HepG2 (cell line): ENCODE measurements around the gene SECTM1. TPM values are rescaled to one million over a fixed set of nuclear protein-coding genes. Genes with fewer than 3 reads are reported as not detected.

Source experiments
- GATAD2A ChIP-seq: IDR thresholded peaks from 2 replicates; pipeline ENCODE4 v1.6.1; 2016
- JUNB ChIP-seq: sonication (generic); formaldehyde crosslinking; IDR thresholded peaks from 2 replicates; pipeline ENCODE4 v1.8.0; 2022; ENCODE audit warnings: missing genetic modification reagents, mild to moderate bottlenecking, borderline replicate concordance
- KAT8 ChIP-seq: IDR thresholded peaks from 2 replicates; pipeline ENCODE4 v1.6.1; 2016; ENCODE audit warnings: missing genetic modification reagents, missing compliant biosample characterization
- NAIF1 ChIP-seq: sonication (generic); formaldehyde crosslinking; IDR thresholded peaks from 2 replicates; pipeline ENCODE4 v1.5.0; 2020; ENCODE audit warnings: mild to moderate bottlenecking, missing genetic modification reagents, borderline replicate concordance
- PCBP1 ChIP-seq: fragments of 200-400 bp; formaldehyde crosslinking; IDR thresholded peaks from 2 replicates; pipeline ENCODE4 v1.6.1; 2017; ENCODE audit warnings: mild to moderate bottlenecking, low read depth, low read length, borderline replicate concordance
- PHF8 ChIP-seq: sonication (generic); formaldehyde crosslinking; IDR thresholded peaks from 2 replicates; pipeline ENCODE4 v1.5.0; 2020; ENCODE audit warnings: missing genetic modification reagents
- RXRB ChIP-seq: IDR thresholded peaks from 2 replicates; pipeline ENCODE4 v1.6.1; 2016; ENCODE audit warnings: borderline replicate concordance, missing genetic modification reagents, missing compliant biosample characterization
- SRF ChIP-seq: IDR thresholded peaks from 2 replicates; pipeline ENCODE4 v1.6.1; 2011; ENCODE audit warnings: mild to moderate bottlenecking, low read depth, low read length, moderate library complexity
- TAF1 ChIP-seq: sonication (generic); formaldehyde crosslinking; IDR thresholded peaks from 2 replicates; pipeline ENCODE4 v1.4.0; 2020; ENCODE audit warnings: missing genetic modification reagents
- TCF7 ChIP-seq: sonication (generic); IDR thresholded peaks from 2 replicates; pipeline ENCODE4 v1.6.1; 2016; ENCODE audit warnings: antibody characterized with exemption, low read depth
- YEATS4 ChIP-seq: sonication (generic); formaldehyde crosslinking; IDR thresholded peaks from 2 replicates; pipeline ENCODE4 v1.4.0; 2020; ENCODE audit warnings: missing genetic modification reagents, borderline replicate concordance
- ZNF24 ChIP-seq: fragments of 450-650 bp; IDR thresholded peaks from 2 replicates; pipeline ENCODE4 v1.6.1; 2017; ENCODE audit warnings: antibody characterized with exemption, mild to moderate bottlenecking
- ZNF317 ChIP-seq: sonication (generic); formaldehyde crosslinking; IDR thresholded peaks from 2 replicates; pipeline ENCODE4 v1.5.0; 2020; ENCODE audit warnings: mild to moderate bottlenecking, missing genetic modification reagents
- ZNF496 ChIP-seq: sonication (generic); formaldehyde crosslinking; IDR thresholded peaks from 2 replicates; pipeline ENCODE4 v1.8.1; 2023; ENCODE audit warnings: mild to moderate bottlenecking, moderate library complexity, missing genetic modification reagents; ENCODE audit not compliant: insufficient replicate concordance
- ZNF510 ChIP-seq: sonication (generic); formaldehyde crosslinking; IDR thresholded peaks from 2 replicates; pipeline ENCODE4 v1.4.0; 2020; ENCODE audit warnings: low read depth, mild to moderate bottlenecking, missing genetic modification reagents
- ZNF816 ChIP-seq: sonication (generic); formaldehyde crosslinking; IDR thresholded peaks from 2 replicates; pipeline ENCODE4 v1.8.0; 2022; ENCODE audit warnings: missing genetic modification reagents, mild to moderate bottlenecking, borderline replicate concordance
- polyA plus RNA-seq, 8 experiments: library from polyadenylated mRNA; depleted of rRNA in 3 of 8; stranded (reverse) in 7 of 8; unstranded in 1 of 8; fragments of >200 nt; fragmentation: Illumina TruSeq in 4 of 8; extraction: Trizol in 4 of 8; gene quantifications; 2 replicates each; pipeline versions ENCODE4 v1.2.1 to v1.2.3, GENCODE V29; 2011 to 2016; ENCODE audit warnings: low read depth in 4 of 8, missing spikeins in 1 of 8, mixed read lengths in 1 of 8; ENCODE audit not compliant: insufficient read depth in 1 of 8
- total RNA-seq, 5 experiments: library from RNA; depleted of rRNA; stranded (reverse); fragments of >200 nt; fragmentation: Illumina TruSeq; extraction: Trizol; gene quantifications; 2 replicates each; pipeline ENCODE4 v1.2.3, GENCODE V29; 2016; ENCODE audit warnings: low read depth in 1 of 5
- TF ChIP-seq, protein P1 (sequence below): sonication (generic); formaldehyde crosslinking; IDR thresholded peaks from 2 replicates; pipeline ENCODE4 v1.4.0; 2020; ENCODE audit warnings: missing genetic modification reagents
- TF ChIP-seq, protein P2 (sequence below): sonication (generic); formaldehyde crosslinking; IDR thresholded peaks from 2 replicates; pipeline ENCODE4 v1.4.0; 2020; ENCODE audit warnings: missing genetic modification reagents
- TF ChIP-seq, protein P3 (sequence below): sonication (generic); formaldehyde crosslinking; IDR thresholded peaks from 2 replicates; pipeline ENCODE4 v1.4.0; 2020; ENCODE audit warnings: missing genetic modification reagents

Gene SECTM1
- total and polyA plus RNA-seq, 2 of the 13 experiments (the other 11 are each of a cell fraction or from before 2014, with no cell fraction given) = 3.5 to 5.3 TPM

DNA sequence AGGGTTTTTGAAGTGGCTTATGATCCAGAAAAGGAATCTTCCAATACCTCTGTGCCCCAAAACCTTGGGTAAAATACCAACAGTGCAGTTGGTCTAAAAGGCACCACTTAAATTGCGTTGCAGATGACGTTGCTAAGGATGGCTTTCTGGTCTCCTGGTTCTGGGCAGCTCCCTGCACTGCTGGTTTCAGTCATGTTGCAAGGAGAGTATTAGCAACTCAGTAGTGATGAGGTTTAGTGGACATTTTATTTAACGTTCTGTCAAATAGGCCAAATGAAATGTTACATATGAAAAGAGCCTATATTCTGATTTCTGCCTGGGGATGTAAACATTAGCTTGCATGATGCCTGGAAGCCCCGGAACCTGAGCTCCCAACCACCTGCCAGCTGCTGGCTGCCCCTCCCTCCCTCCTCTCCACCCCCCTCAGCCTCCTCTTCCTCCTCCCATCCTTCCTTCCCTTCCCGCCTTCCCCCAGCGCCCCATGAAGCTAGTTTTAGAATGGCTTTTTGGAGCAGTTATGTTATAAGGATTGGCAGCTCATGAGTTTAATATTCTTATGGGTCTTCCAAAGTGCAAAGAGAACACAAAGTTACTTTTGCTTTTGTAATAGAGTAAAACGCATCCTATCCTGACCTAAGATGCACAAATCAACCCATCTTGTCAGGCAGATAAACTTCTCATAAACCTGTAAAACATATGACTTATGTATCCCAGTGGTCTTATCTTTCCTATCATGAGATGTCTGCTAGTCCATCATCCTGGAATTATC lies 36.9 kb downstream of the SECTM1 start (continued):
- TF ChIP-seq PCBP1 = no peak
- TF ChIP-seq ZNF496 = no peak
- peak; percentile 4; the same call in 1 of the 2 replicates for TF ChIP-seq PHF8 (CRISPR knock-in tag)
- TF ChIP-seq RXRB (CRISPR knock-in tag) = no peak
- no peak for TF ChIP-seq SRF
- TF ChIP-seq, protein P1, sequence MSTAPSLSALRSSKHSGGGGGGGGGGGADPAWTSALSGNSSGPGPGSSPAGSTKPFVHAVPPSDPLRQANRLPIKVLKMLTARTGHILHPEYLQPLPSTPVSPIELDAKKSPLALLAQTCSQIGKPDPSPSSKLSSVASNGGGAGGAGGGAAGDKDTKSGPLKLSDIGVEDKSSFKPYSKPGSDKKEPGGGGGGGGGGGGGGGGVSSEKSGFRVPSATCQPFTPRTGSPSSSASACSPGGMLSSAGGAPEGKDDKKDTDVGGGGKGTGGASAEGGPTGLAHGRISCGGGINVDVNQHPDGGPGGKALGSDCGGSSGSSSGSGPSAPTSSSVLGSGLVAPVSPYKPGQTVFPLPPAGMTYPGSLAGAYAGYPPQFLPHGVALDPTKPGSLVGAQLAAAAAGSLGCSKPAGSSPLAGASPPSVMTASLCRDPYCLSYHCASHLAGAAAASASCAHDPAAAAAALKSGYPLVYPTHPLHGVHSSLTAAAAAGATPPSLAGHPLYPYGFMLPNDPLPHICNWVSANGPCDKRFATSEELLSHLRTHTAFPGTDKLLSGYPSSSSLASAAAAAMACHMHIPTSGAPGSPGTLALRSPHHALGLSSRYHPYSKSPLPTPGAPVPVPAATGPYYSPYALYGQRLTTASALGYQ = no peak
- no peak for TF ChIP-seq ZNF24
- no peak for TF ChIP-seq GATAD2A
- TF ChIP-seq, protein P2, sequence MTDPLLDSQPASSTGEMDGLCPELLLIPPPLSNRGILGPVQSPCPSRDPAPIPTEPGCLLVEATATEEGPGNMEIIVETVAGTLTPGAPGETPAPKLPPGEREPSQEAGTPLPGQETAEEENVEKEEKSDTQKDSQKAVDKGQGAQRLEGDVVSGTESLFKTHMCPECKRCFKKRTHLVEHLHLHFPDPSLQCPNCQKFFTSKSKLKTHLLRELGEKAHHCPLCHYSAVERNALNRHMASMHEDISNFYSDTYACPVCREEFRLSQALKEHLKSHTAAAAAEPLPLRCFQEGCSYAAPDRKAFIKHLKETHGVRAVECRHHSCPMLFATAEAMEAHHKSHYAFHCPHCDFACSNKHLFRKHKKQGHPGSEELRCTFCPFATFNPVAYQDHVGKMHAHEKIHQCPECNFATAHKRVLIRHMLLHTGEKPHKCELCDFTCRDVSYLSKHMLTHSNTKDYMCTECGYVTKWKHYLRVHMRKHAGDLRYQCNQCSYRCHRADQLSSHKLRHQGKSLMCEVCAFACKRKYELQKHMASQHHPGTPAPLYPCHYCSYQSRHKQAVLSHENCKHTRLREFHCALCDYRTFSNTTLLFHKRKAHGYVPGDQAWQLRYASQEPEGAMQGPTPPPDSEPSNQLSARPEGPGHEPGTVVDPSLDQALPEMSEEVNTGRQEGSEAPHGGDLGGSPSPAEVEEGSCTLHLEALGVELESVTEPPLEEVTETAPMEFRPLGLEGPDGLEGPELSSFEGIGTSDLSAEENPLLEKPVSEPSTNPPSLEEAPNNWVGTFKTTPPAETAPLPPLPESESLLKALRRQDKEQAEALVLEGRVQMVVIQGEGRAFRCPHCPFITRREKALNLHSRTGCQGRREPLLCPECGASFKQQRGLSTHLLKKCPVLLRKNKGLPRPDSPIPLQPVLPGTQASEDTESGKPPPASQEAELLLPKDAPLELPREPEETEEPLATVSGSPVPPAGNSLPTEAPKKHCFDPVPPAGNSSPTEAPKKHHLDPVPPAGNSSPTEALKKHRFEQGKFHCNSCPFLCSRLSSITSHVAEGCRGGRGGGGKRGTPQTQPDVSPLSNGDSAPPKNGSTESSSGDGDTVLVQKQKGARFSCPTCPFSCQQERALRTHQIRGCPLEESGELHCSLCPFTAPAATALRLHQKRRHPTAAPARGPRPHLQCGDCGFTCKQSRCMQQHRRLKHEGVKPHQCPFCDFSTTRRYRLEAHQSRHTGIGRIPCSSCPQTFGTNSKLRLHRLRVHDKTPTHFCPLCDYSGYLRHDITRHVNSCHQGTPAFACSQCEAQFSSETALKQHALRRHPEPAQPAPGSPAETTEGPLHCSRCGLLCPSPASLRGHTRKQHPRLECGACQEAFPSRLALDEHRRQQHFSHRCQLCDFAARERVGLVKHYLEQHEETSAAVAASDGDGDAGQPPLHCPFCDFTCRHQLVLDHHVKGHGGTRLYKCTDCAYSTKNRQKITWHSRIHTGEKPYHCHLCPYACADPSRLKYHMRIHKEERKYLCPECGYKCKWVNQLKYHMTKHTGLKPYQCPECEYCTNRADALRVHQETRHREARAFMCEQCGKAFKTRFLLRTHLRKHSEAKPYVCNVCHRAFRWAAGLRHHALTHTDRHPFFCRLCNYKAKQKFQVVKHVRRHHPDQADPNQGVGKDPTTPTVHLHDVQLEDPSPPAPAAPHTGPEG (CRISPR knock-in tag) = no peak
- TF ChIP-seq KAT8 = no peak
- TF ChIP-seq, protein P3, sequence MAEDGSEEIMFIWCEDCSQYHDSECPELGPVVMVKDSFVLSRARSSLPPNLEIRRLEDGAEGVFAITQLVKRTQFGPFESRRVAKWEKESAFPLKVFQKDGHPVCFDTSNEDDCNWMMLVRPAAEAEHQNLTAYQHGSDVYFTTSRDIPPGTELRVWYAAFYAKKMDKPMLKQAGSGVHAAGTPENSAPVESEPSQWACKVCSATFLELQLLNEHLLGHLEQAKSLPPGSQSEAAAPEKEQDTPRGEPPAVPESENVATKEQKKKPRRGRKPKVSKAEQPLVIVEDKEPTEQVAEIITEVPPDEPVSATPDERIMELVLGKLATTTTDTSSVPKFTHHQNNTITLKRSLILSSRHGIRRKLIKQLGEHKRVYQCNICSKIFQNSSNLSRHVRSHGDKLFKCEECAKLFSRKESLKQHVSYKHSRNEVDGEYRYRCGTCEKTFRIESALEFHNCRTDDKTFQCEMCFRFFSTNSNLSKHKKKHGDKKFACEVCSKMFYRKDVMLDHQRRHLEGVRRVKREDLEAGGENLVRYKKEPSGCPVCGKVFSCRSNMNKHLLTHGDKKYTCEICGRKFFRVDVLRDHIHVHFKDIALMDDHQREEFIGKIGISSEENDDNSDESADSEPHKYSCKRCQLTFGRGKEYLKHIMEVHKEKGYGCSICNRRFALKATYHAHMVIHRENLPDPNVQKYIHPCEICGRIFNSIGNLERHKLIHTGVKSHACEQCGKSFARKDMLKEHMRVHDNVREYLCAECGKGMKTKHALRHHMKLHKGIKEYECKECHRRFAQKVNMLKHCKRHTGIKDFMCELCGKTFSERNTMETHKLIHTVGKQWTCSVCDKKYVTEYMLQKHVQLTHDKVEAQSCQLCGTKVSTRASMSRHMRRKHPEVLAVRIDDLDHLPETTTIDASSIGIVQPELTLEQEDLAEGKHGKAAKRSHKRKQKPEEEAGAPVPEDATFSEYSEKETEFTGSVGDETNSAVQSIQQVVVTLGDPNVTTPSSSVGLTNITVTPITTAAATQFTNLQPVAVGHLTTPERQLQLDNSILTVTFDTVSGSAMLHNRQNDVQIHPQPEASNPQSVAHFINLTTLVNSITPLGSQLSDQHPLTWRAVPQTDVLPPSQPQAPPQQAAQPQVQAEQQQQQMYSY (CRISPR knock-in tag) = no peak
- no peak for TF ChIP-seq ZNF317 (CRISPR knock-in tag)
- 0 out of 2 replicates have a peak, but pooled peaks have one; percentile 32 for TF ChIP-seq NAIF1 (CRISPR knock-in tag)
- TF ChIP-seq ZNF510 = no peak
- TF ChIP-seq YEATS4 (CRISPR knock-in tag) = 0 out of 2 replicates have a peak, but pooled peaks have one; percentile 6
- TF ChIP-seq JUNB = no peak
- TF ChIP-seq ZNF816 (CRISPR knock-in tag) = 0 out of 2 replicates have a peak, but pooled peaks have one; percentile 33
- no peak for TF ChIP-seq TCF7
- TF ChIP-seq TAF1 (CRISPR knock-in tag) = peak; percentile 1; the same call in 1 of the 2 replicates
